GM13977 (cell line): Measurements from ENCODE around the gene SLC13A4.

ENCODE experiments used
- DNase-seq: peaks from one replicate; pipeline ENCODE4 v3.0.0; 2012; ENCODE audit warnings: low spot score
- CTCF ChIP-seq: IDR thresholded peaks from 2 replicates; pipeline ENCODE4 v1.5.1; 2012; ENCODE audit warnings: mild to moderate bottlenecking, control low read depth; ENCODE audit not compliant: insufficient read depth; ENCODE audit errors: extremely low read depth, missing control alignments
- in situ Hi-C: fragments of 300-500 bp; cut with MboI; formaldehyde crosslinking; loops from one replicate; pipeline ENCODE4 v1.12.0; 2022; ENCODE audit warnings: low sequenced_read_pairs, low pct_unique_long_range_greater_than_20kb, mixed read lengths, inconsistent platforms; ENCODE audit not compliant: unreplicated experiment

SLC13A4 gene

GRCh38 chr7:135634191-135634878 is 93.7 kb downstream of the SLC13A4 start:
- in situ Hi-C loops: no loop called here
- no peak for DNase-seq
- TF ChIP-seq CTCF: no peak
